Ascending aorta (tissue), 2 donors: ENCODE results near the gene KCTD18. TPM values are rescaled to one million over a fixed set of nuclear protein-coding genes. Genes with fewer than 3 reads are reported as not detected.

Source experiments
- DNase-seq, 2 donors: peaks; one replicate each; pipeline ENCODE4 v3.0.0-alpha.2; 2019; ENCODE audit warnings: low spot score in 2 of 2
- H3K27ac ChIP-seq, 2 donors: fragments of 200-600 bp; sonication (generic); one replicate each; pipeline ENCODE4 v1.5.1; 2016 to 2017; ENCODE audit warnings: mild to moderate bottlenecking in 1 of 2
- H3K27me3 ChIP-seq: fragments of 200-600 bp; sonication (generic); one replicate; pipeline ENCODE4 v1.5.1; 2017
- H3K36me3 ChIP-seq, 2 donors: fragments of 200-600 bp; sonication (generic); one replicate each; pipeline ENCODE4 v1.5.1; 2016
- H3K4me1 ChIP-seq, 2 donors: fragments of 200-600 bp; sonication (generic); one replicate each; pipeline ENCODE4 v1.5.1; 2016 to 2017; ENCODE audit warnings: mild to moderate bottlenecking in 1 of 2
- H3K4me3 ChIP-seq, 2 donors: fragments of 200-600 bp; sonication (generic); one replicate each; pipeline ENCODE4 v1.5.1; 2016 to 2017; ENCODE audit warnings: mild to moderate bottlenecking in 1 of 2
- H3K9me3 ChIP-seq, 2 donors: fragments of 200-600 bp; sonication (generic); one replicate each; pipeline ENCODE4 v1.5.1; 2016
- intact Hi-C: fragments of 100-400 bp; cut with DNase I; formaldehyde crosslinking; loops from one replicate; pipeline ENCODE4 v1.15.1; 2023
- total RNA-seq: library from RNA; depleted of rRNA; stranded (reverse); fragments of >200 nt; gene quantifications from one replicate; pipeline ENCODE4 v1.1.0, GENCODE V29; 2016
- TF ChIP-seq, protein P1 (sequence below), 3 experiments: fragments of 200-600 bp in 2 of 3; fragments of 450-650 bp in 1 of 3; sonication (generic) in 2 of 3; IDR thresholded peaks; one replicate each; pipeline ENCODE4 v1.5.1; 2016 to 2019; ENCODE audit warnings: antibody characterized with exemption in 3 of 3, mild to moderate bottlenecking in 1 of 3, moderate library complexity in 1 of 3

The KCTD18 gene
- total RNA-seq, 1 donor from 2014 or later = 17.9 TPM

DNA sequence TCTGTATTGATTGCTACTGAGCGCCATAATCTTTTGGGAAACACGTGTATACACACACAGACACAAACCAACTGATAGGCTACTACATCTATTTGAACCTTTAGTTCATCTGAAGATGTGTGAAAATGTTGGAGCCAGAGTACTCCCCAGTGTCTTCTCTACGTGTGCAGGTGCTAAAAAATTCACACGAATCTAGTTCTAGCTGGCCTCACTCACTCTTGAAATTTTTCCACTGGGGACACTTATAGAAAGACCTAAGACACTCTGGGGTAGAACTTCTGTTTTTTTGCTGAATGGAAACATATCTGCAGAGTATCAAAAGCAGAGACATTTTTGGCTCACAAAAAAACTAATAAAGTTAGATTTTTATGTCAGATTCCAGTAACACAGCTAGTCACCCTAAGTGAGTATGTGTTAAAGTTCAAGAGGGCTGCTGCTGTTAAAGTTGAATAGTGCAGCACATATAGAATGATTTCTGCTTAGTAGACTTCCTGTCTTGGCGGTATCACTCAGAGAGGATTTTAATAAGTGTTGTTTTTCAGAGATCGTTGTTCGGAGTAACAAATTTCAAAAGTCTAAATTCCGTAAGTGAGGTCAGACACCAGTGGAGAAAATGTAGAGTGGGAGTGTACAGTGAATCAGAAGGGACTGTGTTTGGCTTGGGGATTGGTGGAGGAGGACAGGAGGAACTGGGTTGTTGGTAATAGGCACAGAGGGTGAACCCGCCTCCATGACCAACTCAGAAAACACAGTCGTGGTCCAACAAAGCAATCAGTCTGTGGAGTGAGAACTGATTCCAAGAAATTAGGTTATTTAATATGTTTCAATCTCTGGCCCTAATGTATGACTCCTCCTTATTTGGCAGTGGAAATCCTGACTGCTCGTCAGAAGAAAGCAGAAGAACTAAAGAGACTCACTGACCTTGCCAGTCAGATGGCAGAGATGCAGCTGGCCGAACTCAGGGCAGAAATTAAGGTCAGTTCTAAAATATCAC, 43.1 kb downstream of the KCTD18 start:
- TF ChIP-seq, protein P1, sequence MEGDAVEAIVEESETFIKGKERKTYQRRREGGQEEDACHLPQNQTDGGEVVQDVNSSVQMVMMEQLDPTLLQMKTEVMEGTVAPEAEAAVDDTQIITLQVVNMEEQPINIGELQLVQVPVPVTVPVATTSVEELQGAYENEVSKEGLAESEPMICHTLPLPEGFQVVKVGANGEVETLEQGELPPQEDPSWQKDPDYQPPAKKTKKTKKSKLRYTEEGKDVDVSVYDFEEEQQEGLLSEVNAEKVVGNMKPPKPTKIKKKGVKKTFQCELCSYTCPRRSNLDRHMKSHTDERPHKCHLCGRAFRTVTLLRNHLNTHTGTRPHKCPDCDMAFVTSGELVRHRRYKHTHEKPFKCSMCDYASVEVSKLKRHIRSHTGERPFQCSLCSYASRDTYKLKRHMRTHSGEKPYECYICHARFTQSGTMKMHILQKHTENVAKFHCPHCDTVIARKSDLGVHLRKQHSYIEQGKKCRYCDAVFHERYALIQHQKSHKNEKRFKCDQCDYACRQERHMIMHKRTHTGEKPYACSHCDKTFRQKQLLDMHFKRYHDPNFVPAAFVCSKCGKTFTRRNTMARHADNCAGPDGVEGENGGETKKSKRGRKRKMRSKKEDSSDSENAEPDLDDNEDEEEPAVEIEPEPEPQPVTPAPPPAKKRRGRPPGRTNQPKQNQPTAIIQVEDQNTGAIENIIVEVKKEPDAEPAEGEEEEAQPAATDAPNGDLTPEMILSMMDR (IDR thresholded peaks at IDR 0.05) = no peak
- intact Hi-C loops = no loop called here
- no peaks in the 10 kb centered on the region for H3K4me1 ChIP-seq

DNA sequence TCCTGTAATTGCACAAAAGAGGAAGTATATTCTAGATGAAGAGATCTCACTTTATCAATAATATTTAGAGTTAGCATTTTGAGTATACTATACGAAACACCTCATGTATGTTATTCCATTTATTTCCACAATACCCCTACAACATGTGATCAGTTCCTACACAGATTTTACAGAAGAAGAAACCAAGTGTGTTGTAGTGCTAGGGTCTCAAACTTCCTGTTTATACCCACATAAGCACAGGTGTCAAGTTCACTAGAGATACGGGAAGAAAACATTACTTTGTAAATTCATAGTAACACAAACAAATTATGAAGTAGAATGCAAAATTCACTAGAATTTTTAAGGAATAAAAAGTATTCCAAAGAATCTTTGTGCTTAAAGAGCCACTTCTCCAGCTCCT, 46.4 kb downstream of the KCTD18 start:
- no peak for DNase-seq
- TF ChIP-seq, protein P1 (IDR thresholded peaks at IDR 0.05) = no peak
- Histone ChIP-seq H3K27me3 (no peaks in the 10 kb centered on the region), H3K4me1 (no peaks in the 10 kb centered on the region), H3K4me3 (no peak overlapping the region), H3K9me3 (no peaks in the 10 kb centered on the region), H3K36me3 (peaks cover 14 to 39% of the 10 kb centered on the region in 2 donors), H3K27ac (no peak overlapping the region)
- intact Hi-C loops = no loop called here

More for the DNA sequence above, 43.1 kb downstream of the KCTD18 start:
- Histone ChIP-seq H3K27me3 (no peaks in the 10 kb centered on the region), H3K36me3 (peaks cover 19 to 52% of the 10 kb centered on the region in 2 donors), H3K9me3 (no peaks in the 10 kb centered on the region), H3K27ac (peak overlapping the region; percentile 52 to 63), H3K4me3 (peak overlapping the region in 1 of 2 donors; percentile 6)
- DNase-seq = peak in 1 of 2 donors; percentile 80

DNA sequence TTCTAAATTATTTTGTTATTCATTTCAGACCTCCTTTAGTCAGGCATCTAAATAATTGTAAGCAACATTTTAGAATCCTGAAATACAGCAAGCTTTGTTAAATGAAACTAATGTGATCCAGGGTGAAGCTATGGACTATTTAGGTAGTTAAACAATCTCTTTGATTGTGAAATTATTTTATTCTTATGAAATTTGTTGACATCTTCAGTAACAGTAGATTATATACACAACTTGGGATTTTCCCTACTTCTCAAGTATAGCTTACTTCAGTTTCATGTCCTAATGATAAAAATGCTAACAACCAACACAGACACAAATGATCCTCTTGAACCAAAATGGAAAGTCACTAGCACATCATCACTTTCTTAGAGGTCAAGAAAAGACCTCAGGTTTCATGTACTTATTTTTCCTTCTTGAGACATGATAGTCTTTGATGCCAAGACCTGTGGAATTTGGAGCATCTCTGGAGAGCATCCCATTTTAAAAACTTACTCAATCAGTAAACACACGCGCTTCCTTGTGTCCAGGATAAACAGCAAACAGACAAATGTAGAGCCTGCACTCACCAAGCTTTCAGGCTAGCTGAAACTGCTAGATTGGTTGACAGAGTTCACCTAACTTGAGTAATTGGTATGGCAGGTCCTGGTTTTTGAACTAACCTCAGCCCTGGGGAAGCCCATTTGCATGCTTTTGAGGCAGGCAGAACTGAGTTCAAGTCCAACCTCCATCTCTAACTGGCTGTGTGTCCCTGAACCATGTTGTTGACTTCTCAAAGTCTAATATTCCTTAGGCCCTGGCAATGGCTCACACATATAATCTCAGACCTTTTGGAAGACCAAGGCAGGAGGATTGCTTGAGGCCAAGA, 47.8 kb downstream of the KCTD18 start:
- TF ChIP-seq, protein P1 (IDR thresholded peaks at IDR 0.05) = no peak
- no peak for DNase-seq
- Histone ChIP-seq H3K27me3 (no peaks in the 10 kb centered on the region), H3K36me3 (peaks cover 8 to 27% of the 10 kb centered on the region in 2 donors), H3K4me3 (no peak overlapping the region), H3K9me3 (no peaks in the 10 kb centered on the region), H3K27ac (no peak overlapping the region), H3K4me1 (no peaks in the 10 kb centered on the region)
- intact Hi-C loops = no loop called here

DNA sequence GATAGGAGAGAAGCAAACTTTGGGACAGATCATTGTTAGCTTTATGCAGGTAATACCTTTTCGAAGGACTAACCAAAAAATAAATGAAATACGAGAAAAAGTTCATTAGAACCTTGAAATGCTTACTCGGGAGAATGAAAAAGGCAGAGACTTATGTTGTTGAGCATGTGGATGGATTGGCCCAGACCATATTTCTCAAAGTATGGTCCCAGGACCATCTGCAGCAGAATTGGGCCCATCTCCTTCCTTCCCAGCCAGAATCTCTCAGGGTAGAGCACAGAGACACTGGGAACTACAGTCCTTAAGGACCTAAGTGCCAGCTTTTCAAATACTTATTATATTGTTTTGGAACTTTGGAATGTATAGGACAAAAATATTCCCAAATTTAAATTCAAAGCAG, 50.8 kb downstream of the KCTD18 start:
- H3K27ac ChIP-seq = no peak overlapping the region
- peaks cover 8 to 27% of the 10 kb centered on the region in 2 donors for H3K36me3 ChIP-seq
- H3K4me3 ChIP-seq = no peak overlapping the region
- H3K9me3 ChIP-seq = no peaks in the 10 kb centered on the region
- H3K4me1 ChIP-seq = no peaks in the 10 kb centered on the region
- intact Hi-C loops = no loop called here
- H3K27me3 ChIP-seq = no peaks in the 10 kb centered on the region
- no peak for DNase-seq
- TF ChIP-seq, protein P1 (IDR thresholded peaks at IDR 0.05) = no peak

DNA sequence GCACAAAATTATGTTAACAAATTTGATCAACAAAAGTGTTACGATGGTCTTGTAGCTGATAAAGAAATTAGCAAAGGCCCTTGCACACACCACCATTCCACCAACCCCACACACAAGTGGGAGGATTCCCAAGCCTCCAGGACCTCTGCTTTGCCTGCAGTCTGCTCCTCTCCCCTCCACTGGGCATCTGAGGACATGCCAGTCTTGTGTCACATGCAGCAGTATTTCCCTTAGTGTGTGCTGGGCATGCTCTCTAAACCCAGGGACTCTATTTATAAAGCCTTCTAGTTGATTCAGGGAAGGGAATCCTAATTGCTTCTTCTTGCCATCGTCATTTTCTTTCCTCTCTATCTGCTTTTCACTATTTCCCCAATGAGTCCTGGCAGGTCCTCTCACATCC, 53.3 kb downstream of the KCTD18 start:
- TF ChIP-seq, protein P1 (IDR thresholded peaks at IDR 0.05) = no peak
- Histone ChIP-seq H3K36me3 (peaks cover 8 to 11% of the 10 kb centered on the region in 2 donors), H3K27ac (no peak overlapping the region), H3K9me3 (no peaks in the 10 kb centered on the region), H3K27me3 (no peaks in the 10 kb centered on the region), H3K4me3 (no peak overlapping the region), H3K4me1 (no peaks in the 10 kb centered on the region)
- no peak for DNase-seq
- intact Hi-C loops = no loop called here
